Measurements from ENCODE around the gene HOXA3.
A peak's percentile ranks its signal among the peaks of the same experiment; 100 is the strongest.

Gene HOXA3

DNA sequence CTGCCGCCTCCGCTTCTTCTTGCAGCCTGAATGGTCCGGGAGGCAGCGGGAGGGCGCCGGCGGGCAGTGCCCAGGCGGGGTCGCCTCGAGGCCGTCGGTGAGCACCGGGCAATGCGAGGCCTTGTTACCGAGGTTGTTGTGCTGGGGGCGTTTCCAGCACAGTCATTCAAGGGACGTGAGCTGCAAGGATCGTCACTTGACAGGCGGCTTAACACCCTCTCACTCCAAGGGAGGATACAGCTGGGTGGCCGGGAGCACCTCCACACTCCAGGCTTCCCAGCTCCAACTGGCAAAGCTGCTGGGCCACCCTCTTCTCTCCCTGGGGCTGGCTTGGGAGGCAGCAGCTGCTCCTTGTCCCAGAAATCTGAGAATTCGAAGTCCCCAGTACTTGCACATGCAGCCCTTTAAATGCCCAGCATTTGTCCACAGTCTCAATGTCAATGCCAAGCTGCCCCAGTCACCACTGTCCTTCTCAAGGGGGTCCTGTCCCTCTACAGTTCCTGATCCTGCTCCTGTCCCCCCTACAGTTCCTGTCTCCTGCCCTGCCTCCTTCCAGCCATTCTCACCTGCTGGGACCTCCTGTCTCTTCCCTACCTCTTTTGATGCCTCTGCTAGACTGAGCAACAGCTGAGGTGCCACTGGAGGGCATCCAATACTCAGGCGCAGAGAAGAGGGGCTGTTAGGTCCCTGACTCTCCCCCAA lies 37.1 kb upstream of the HOXA3 start:
- DNase-seq: no peak

- DNase-seq: peak; percentile 41
Measured at GRCh38 chr7:27188386-27189294, 36.3 kb upstream of the HOXA3 start.

DNA sequence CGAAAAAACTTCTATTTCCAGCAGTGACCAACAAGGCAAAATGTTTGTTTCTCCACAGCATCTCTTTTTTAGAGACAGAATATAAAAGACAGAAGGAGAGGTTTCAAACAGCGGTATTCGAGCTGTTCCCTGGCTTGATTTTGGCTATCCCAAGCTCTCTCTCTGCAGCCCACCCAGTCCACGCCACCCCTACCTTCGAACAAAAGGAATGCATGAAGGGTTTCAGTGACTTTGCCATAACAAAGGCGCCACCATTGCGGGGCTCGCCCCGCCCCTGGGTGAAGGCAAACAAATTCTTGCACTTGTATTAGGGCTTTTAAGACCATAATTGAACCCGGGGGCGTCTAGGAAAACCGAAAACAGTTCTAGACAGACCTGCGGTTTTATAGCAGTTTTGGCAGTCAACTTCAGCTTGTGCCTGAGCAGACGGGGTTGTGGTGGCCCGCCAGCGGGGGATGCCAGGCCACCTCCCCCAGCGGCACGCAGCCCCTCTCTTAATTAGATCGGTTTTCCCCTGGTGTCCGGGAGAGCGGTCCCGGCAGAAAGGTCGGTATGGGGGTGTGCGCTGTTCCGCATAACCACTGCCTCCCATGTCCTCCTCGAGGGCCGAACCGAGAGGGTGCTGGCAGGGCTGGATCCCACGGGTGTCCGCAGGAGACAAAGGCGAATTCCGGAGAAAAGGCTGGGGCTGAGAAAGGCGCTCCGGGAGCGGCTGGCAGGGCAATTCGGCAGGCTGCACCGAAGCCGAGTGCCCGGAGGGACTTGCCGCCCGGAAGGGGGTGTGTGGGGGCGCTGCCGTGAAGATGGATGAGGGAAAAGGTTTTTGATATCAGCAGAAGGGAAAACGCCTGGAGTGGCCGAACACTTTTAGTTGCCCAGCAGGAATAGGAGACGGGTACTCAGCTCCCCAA lies 35.3 kb upstream of the HOXA3 start:
- DNase-seq: no peak

GRCh38 chr7:27186668-27187474 lies 34.5 kb upstream of the HOXA3 start:
- no peak for DNase-seq

DNA sequence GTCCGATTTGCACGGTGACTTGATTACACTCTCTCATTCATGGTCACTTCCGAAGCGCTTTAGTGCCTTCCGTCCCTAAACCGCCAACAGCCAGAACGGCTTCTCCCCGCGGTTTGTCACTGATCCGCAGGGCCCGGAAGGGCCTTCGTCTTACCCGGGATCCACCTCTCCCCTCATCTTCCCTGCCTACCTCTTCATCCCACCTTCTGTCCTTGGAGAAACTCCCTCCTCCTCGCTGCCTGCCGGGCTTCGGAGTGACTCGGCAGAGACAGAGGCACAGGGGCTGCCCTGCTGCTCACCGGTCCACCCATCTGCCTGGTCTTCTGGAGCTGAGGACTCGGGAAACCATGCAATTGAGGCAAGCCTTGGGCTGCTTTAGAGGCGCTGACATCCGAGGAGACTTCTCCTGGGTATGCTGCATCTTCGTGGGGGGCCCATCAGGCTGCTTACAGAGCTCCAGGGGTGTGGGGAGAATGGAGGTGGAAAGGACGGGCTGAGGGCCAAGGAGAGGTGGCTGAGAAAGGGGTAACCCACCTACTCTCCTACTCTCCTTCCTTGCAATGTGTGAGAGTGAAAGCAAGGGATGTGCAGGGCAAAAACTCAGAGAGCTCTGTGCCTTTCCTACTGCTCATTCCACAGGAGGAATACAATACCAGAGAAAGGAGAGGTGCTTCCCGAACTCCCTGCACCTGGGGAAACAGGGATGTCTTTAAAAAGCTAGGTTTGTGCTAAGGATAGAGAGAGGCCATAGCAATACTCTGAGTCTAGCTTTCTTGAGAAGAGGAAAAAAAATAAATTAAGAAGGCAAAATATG lies 33.7 kb upstream of the HOXA3 start:
- DNase-seq: no peak

GRCh38 chr7:27185013-27185853 lies 32.9 kb upstream of the HOXA3 start, which contains the start of gene HOXA11:
TSS of gene HOXA11 (minus strand) at chr7:27185232. CDS start at chr7:27185144, 88 bp downstream.
- no peak for DNase-seq

GRCh38 chr7:27184337-27185012 lies 32.1 kb upstream of the HOXA3 start:
- DNase-seq: peak; percentile 33

DNA sequence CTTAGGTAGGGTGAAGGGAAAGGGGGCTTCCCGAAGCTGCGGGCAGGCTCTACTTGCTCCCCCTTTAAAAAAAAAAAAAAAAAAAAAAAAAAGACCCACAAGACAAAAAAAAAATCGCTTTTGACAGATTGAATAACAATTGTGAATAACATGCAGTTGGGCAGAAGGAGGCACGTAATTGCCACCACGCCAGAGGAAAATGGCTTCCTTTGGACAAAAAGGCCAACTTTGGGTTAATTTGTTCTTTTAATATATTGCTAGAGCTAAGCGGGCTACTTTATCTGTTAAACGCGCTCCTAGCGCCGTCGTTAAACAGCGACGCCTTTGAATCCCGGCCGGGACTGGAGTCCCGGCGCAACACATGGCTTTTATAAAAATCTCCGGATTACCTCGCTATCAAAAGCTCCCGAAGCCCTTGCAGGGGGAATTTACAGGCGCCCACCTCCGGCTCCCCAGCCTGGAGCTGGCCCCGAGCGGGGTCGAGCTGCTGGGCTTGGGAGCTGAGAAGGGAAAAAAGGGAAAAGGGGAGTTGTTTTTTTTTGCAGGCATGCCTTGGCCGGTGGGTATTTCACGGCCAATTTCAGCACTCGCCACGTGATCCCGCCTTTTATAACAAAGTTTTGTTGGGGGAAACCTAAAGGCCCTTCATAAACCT lies 31.4 kb upstream of the HOXA3 start:
- no peak for DNase-seq

- DNase-seq: no peak
Measured at GRCh38 chr7:27182861-27183681, 30.7 kb upstream of the HOXA3 start.

DNA sequence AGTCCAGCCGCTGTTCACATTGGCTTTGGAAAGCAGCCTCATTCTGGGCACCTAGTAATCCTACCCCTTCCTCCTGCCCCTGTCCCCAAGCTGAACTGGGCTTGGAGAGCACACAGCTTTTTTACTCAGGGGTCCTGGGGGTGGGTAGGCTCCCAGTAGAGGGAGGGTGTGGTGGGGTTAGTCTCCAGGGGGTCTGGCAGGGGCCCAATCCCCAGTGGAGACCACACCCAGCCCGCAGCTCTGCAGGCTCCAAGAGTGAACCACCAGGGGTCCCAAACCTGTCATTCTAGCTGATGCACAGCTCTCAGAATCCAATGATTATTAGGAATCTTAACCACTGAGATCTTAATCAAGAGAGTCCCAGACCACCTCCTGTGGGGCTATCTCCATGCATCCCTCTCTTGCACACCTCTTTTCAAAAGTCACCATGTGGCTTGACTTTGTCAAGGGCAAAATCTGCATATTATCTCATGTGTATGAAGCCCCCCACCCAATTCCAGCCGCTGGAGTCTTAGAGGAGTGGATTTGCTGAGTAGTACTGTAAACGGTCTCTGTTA lies 30.0 kb upstream of the HOXA3 start:
- no peak for DNase-seq

- DNase-seq: no peak
Measured at GRCh38 chr7:27181795-27182275, 29.5 kb upstream of the HOXA3 start.

DNA sequence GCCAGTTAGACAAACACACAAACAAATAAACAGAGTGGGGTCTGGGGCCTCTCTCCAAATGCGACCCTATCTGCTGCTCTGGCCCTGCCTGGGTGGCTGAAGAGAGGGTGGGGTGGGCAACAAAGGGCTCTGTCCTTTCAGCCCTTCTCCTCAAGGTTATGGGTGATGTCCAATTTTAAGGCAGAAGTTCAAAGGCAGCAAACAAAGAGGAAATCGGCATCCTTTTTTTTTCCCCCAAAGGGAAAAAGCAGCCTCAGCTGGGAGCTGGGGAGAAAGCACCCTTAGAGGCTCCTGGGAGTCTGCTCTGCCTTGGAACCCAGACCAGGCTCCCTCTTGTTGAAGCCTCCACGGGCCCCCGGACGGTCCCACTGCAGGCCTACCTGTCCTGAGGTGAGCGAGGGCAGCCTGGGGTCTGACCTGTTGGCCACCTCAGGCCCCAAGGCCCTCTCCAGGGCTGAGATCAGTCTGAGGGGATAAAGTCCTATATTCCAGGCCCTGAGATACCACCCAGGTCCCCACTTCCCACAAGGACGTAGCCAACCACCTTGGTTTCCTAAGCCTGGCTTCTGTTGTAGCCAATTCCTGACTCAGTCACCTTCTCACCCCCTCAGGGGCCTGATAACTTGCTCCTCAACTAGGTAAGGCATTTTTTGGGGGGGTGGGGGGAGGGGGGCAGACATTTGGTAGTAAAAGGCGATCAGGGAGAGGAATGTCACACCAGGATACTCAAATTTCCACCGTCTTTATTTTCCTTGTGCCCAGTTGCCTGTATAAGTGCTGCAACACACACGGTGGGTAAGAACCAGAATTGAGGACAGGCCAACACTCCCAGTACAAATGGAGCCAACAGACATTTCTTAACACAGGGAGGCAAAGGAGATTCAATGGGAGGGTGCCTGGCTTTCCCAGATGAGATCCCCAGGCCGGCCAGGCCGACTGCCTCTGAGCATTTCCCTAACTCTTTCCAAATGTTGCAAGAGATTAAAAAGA lies 28.3 kb upstream of the HOXA3 start:
- no peak for DNase-seq

DNA sequence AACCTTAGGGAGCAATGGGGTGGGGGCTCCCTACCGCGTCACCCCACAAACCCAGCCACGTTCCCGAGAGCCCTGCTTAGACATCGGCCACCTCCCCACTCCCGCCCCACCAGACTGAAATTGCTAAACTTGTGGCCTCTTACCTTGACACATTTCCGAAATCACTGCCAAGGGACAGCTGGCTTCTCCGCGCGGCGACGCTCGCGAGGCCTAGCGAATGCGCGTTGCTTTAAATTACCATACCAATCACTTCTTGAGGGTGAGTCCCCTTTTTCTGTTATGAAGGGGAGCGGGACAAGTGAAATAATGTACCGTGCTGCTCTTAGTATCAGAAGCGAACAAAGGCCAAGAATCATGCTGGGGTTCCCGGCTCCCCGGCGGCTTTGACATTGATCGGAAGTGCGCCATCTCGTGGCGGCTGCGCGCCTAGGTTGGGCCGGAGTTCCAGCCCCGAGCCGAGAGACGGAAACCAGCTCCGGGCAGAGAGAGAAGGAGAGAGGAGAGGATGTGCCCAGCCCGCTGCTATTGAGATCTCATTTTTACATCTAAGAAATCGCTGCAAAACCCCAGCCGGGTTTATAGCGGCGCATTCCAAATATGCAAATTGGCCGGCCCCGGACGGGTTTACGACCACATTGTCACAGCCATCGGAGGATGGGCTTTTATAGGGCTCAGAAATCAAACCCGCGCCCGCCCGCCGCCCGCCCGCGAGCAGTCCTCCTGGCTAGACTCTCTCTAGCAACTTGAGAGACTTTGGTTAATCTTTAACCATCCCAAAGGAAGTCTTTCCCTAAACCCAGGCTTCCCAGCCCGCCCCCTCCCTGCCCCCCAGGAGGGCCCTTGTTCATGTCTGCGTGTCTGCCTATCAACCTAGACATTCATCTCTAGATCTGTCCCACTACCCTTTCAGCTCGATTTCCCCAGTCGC lies 27.4 kb upstream of the HOXA3 start:
- peak; percentile 60 for DNase-seq

DNA sequence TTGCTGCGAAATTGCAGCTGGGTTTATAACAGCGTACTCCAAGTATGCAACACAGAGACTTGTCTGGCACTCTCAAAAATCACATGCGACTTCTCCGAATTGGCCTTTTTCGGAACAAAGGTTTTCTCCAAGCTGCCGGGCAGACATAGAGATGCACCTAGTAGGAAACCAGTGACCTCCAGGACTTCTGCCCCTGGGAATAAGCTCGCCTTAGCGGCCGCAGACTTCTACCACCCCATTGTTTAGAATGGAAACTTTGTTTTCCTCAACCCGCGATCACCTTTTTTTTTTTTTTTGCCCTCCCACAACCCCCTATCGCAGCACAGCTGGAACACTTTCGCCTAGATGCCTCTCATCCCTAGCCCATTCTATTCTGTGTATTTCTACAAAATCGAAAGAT lies 26.6 kb upstream of the HOXA3 start:
- no peak for DNase-seq

DNA sequence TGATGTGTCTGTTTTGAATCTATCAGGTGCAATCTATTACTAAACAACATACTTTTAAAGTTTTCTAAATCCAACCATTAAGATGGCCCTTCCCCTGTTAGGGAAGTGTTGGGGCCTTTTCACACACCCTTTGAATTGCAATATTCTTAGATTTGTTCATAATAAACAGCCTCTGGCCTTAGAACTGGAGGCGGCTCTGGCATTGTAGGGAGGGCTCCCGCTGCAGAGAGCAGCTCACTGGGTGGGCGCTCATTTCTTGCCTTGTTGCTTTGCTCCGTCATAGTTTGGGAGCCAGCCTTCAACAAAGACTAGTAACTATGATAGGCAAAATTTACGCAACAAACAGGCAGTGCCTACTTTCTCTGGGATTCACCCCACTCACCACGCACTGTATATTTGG lies 26.0 kb upstream of the HOXA3 start:
- DNase-seq: no peak

Data from CD4-positive, alpha-beta T cell treated with Interleukin-10 for 1 hour (primary cell).